Measurements from ENCODE around the gene ACP1. TPM values are rescaled to one million over a fixed set of nuclear protein-coding genes. Genes with fewer than 3 reads are reported as not detected.

Gene ACP1
- total and polyA plus RNA-seq, 2 of the 8 experiments (the other 6 are each of a cell fraction or from before 2014, with no cell fraction given): 115 to 155 TPM

GRCh38 chr2:274503-274902, 9.8 kb downstream of the ACP1 start:
- H3K36me3 ChIP-seq (ENCODE audit: control insufficient read depth in 2 of 4, insufficient read depth in 4 of 4, low read length in 3 of 4): peaks cover 14 to 66% (median 32%) of the 10 kb centered on the region in 4 experiments
- no peaks in the 10 kb centered on the region for H3K9me3 ChIP-seq (ENCODE audit: insufficient read depth in 2 of 2, low read depth in 1 of 2, low read length in 1 of 2)
- no peak overlapping the region for H3K27ac ChIP-seq (ENCODE audit: low read depth, low read length)
- H3K4me1 ChIP-seq (replicated peaks in 1 of 4; ENCODE audit: control insufficient read depth in 3 of 4, insufficient read depth in 4 of 4, low read length in 3 of 4): no peaks in the 10 kb centered on the region
- H3K23ac ChIP-seq (ENCODE audit: insufficient read length): no peak overlapping the region
- peaks cover 21 to 31% of the 10 kb centered on the region in 2 experiments for H4K20me1 ChIP-seq (replicated peaks in 1 of 2; ENCODE audit: control insufficient read depth in 1 of 2, insufficient read depth in 2 of 2, low read length in 2 of 2)
- H3K14ac ChIP-seq (ENCODE audit: insufficient read length): no peak overlapping the region
- 90% methylated on average over 3 of the region's 3 CpGs; no CpG with 5 or more reads in 1 of the 2 experiments for WGBS, 2 experiments (ENCODE audit: extremely low coverage in 1 of 2, insufficient coverage in 1 of 2, insufficient read length in 1 of 2, insufficient replicate concordance in 2 of 2, low coverage in 1 of 2, low lambda C conversion rate in 2 of 2, missing lambda C conversion rate in 1 of 2)
- ChIA-PET POLR2A (ENCODE audit: partially characterized antibody) (interaction anchor here (0.6 to 2.0 kb wide), 6 partner anchors 8 to 28 kb away, joined by 3 to 8 read pairs (median 4); partner anchors contain the start of gene SH3YL1), CTCF (ENCODE audit: partially characterized antibody) (interaction anchor here (0.9 to 3.8 kb wide), 15 partner anchors 9 to 363 kb away, joined by 3 to 28 read pairs (median 4); no protein-coding TSS in a partner anchor)
- no peak overlapping the region for H2BK12ac ChIP-seq (ENCODE audit: low read depth, low read length)
- H3K27me3 ChIP-seq (replicated peaks in 1 of 4; ENCODE audit: control insufficient read depth in 3 of 4, extremely low read depth in 1 of 4, insufficient read depth in 3 of 4, low read length in 3 of 4): no peaks in the 10 kb centered on the region
- FAIRE-seq: no peak
- H4K5ac ChIP-seq (ENCODE audit: insufficient read length, low read depth, low read length): no peak overlapping the region
- no peak overlapping the region for H3K18ac ChIP-seq (ENCODE audit: extremely low read depth, low read length)
- no peak overlapping the region for H3K56ac ChIP-seq (replicated peaks; ENCODE audit: insufficient read length, low read depth, low read length)
- peaks cover 13% of the 10 kb centered on the region for H3K79me1 ChIP-seq (ENCODE audit: low read depth, low read length)
- no peak overlapping the region for H3K9ac ChIP-seq (replicated peaks in 1 of 4; ENCODE audit: extremely low read depth in 1 of 4, low read depth in 3 of 4, low read length in 3 of 4)
- no peak for DNase-seq (ENCODE audit: low read depth in 1 of 2, low spot score in 2 of 2)
- no peak overlapping the region for H2BK15ac ChIP-seq (ENCODE audit: low read length)
- H4K8ac ChIP-seq (ENCODE audit: extremely low read depth, insufficient read depth, low read length): no peak overlapping the region
- H3K4me3 ChIP-seq (ENCODE audit: extremely low read depth in 1 of 4, insufficient read depth in 2 of 4, low read depth in 3 of 4, low read length in 4 of 4): no peak overlapping the region
- H2BK120ac ChIP-seq (replicated peaks; ENCODE audit: low read depth, low read length): no peak overlapping the region
- no peak overlapping the region for H2AK5ac ChIP-seq (ENCODE audit: low read depth, low read length)
- peaks cover 10 to 72% of the 10 kb centered on the region in 2 experiments for H3K79me2 ChIP-seq (ENCODE audit: control insufficient read depth in 1 of 2, insufficient read depth in 2 of 2, low read length in 2 of 2)
- H3K4me2 ChIP-seq (ENCODE audit: insufficient read depth in 1 of 2, low read depth in 2 of 2, low read length in 2 of 2): no peak overlapping the region
- no peak overlapping the region for H2BK20ac ChIP-seq (ENCODE audit: low read length)
- no peak overlapping the region for H4K91ac ChIP-seq (replicated peaks; ENCODE audit: insufficient read length, low read length)
- no peaks in the 10 kb centered on the region for H3K23me2 ChIP-seq (ENCODE audit: low read depth, low read length)
- H3K4ac ChIP-seq (replicated peaks; ENCODE audit: insufficient read length, low read depth, low read length): no peak overlapping the region
- no peak overlapping the region for H2AFZ ChIP-seq (ENCODE audit: low read length)
- H2BK5ac ChIP-seq (ENCODE audit: low read depth, low read length): no peak overlapping the region
- TF ChIP-seq RFX5 (IDR thresholded peaks at IDR 0.05; ENCODE audit: borderline replicate concordance, low read depth, low read length) (no peak), CTCF (IDR thresholded peaks at IDR 0.05; ENCODE audit: control extremely low read depth in 1 of 3, insufficient read depth in 1 of 3, low read depth in 1 of 3, low read length in 3 of 3) (peak; percentile 29 to 50 (median 46); a peak in 3 of 4 replicates), SAP30 (IDR thresholded peaks at IDR 0.05; ENCODE audit: insufficient read depth, insufficient replicate concordance, low read length) (no peak), BACH1 (IDR thresholded peaks at IDR 0.05; ENCODE audit: low read length) (no peak), SP2 (IDR thresholded peaks at IDR 0.05; ENCODE audit: low read length) (no peak), POLR2A (IDR thresholded peaks at IDR 0.05; ENCODE audit: control extremely low read depth in 1 of 2, low read depth in 2 of 2, low read length in 2 of 2) (no peak), RAD21 (IDR thresholded peaks at IDR 0.05 in 1 of 2, conservative IDR thresholded peaks at IDR 0.05 in 1 of 2; ENCODE audit: low read depth in 2 of 2, low read length in 2 of 2) (peak; percentile 46 to 59; a peak in 2 of 4 replicates), KDM1A (IDR thresholded peaks at IDR 0.05; ENCODE audit: borderline replicate concordance, low read length) (no peak), GTF2F1 (IDR thresholded peaks at IDR 0.05; ENCODE audit: borderline replicate concordance, low read depth, low read length) (no peak)
- TF ChIP-seq, protein P1, sequence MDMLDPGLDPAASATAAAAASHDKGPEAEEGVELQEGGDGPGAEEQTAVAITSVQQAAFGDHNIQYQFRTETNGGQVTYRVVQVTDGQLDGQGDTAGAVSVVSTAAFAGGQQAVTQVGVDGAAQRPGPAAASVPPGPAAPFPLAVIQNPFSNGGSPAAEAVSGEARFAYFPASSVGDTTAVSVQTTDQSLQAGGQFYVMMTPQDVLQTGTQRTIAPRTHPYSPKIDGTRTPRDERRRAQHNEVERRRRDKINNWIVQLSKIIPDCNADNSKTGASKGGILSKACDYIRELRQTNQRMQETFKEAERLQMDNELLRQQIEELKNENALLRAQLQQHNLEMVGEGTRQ (IDR thresholded peaks at IDR 0.05; ENCODE audit: low read length): no peak

All from H1 (cell line).